HG02840 (cell line): ENCODE measurements around the gene TAF1C.

Experiments
- ATAC-seq: cut with Tn5 transposase; IDR thresholded peaks from one replicate; pipeline ENCODE4 v1.9.1; 2021; ENCODE audit warnings: mild to moderate bottlenecking, moderate library complexity, moderate number of reproducible peaks; ENCODE audit not compliant: unreplicated experiment, low FRiP score

The TAF1C gene

GRCh38 chr16:84132527-84133285 lies 54.2 kb downstream of the TAF1C start:
- ATAC-seq, result no peak

- no peak for ATAC-seq
Measured at GRCh38 chr16:84131117-84131516, 55.7 kb downstream of the TAF1C start.
